ENCODE data around the gene DLX4.

The DLX4 gene

DNA sequence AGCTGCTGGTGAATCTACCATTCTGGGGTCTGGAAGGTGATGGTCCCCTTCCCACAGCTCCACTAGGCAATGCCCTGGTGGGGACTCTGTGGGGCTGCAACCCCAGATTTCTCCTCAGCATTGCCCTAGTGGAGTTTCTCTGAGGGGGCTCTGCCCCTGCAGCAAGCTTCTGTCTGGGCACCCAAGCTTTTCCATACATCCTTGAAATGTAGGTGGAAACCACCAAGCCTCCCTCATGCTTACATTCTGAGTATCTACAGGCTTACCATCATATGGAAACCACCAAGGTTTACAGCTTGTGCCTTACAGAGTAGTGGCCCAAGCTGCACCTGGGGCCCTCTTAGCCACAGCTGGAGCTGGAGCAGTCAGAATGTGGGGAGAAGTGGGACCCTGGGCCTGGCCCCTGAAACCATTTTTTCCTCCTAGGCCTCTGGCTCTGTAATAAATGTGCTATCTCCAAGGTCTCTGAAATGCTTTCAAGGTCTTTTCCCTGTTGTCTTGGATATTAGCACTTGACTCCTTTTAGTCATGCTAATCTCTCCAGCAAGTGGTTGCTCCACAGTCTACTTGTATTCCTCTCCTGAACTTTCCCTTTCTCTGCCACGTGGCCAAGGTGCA is 45.6 kb downstream of the DLX4 start:
- no peaks in the 10 kb centered on the region for H3K27me3 ChIP-seq
- 0 out of 20 replicates have a peak overlapping the region, but pooled peaks of 1 of the 10 experiments have one; percentile 7 for H3K4me3 ChIP-seq
- H4K20me1 ChIP-seq = no peaks in the 10 kb centered on the region; a peak in 1 of 22 replicates
- peaks cover 0 to 8% (median 0%) of the 10 kb centered on the region in 11 experiments; a peak in 2 of 22 replicates for H3K36me3 ChIP-seq
- peaks cover 35 to 51% (median 44%) of the 10 kb centered on the region in 11 experiments for H3K9me3 ChIP-seq (replicated peaks in 1 of 11)
- H3K27ac ChIP-seq = no peak overlapping the region
- H3K9ac ChIP-seq = no peak overlapping the region
- no peak for TF ChIP-seq Cebpa-rat (IDR thresholded peaks at IDR 0.05)
- peaks cover 0 to 5% (median 0%) of the 10 kb centered on the region in 10 experiments; a peak in 2 of 20 replicates for H3K4me1 ChIP-seq
- no peak overlapping the region for H3K4me2 ChIP-seq

DNA sequence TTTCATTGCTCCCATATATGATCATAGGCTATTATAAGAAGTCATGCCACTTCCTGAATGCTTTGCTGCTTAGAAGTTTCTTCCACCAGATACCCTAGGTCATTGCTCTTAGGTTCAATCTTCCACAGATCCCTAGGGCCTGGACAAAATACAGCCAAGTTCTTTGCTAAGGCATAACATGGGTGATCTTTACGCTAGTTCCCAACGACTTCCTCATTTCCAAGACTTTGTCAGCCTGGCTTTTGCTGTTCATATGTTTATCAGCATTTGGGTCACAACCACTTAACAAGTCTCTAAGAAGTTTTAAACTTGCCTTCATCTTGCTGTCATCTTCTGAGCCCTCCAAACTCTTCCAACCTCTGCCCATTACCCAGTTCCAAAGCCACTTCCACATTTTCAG is 46.2 kb downstream of the DLX4 start:
- peaks cover 30 to 45% (median 38%) of the 10 kb centered on the region in 11 experiments for H3K9me3 ChIP-seq (replicated peaks in 1 of 11)
- H3K27ac ChIP-seq = no peak overlapping the region
- no peak overlapping the region for H3K4me2 ChIP-seq
- no peak overlapping the region for H3K9ac ChIP-seq
- H3K27me3 ChIP-seq = no peaks in the 10 kb centered on the region
- no peak for TF ChIP-seq Cebpa-rat (IDR thresholded peaks at IDR 0.05)
- peaks cover 0 to 8% (median 0%) of the 10 kb centered on the region in 11 experiments; a peak in 2 of 22 replicates for H3K36me3 ChIP-seq
- H4K20me1 ChIP-seq = no peaks in the 10 kb centered on the region; a peak in 1 of 22 replicates
- H3K4me1 ChIP-seq = peaks cover 0 to 5% (median 0%) of the 10 kb centered on the region in 10 experiments; a peak in 2 of 20 replicates
- no peak overlapping the region for H3K4me3 ChIP-seq

DNA sequence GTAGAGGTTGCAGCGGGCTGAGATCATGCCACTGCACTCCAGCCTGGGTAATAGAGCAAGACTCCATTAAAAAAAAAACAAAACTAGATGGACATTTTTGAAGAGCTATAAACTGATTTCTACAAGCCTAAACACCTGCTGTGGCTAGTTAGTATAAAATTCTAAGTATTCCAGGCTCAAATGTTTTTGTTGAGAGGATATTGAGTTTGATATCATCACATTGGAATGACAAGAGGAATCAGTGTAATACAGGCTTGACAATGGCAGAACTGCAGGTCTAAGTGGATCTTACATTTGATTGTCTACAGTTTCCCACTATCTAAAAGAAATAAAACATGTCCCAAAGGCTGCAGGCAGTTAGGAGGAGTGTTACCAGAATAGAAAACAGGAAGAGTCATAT is 49.9 kb downstream of the DLX4 start:
- H4K20me1 ChIP-seq = no peaks in the 10 kb centered on the region; a peak in 2 of 22 replicates
- no peak overlapping the region for H3K9ac ChIP-seq
- no peak overlapping the region for H3K4me3 ChIP-seq
- peaks cover 0 to 7% (median 0%) of the 10 kb centered on the region in 11 experiments; a peak in 2 of 22 replicates for H3K36me3 ChIP-seq
- H3K9me3 ChIP-seq (replicated peaks in 1 of 11) = peaks cover 10 to 20% (median 15%) of the 10 kb centered on the region in 11 experiments
- H3K4me2 ChIP-seq = peak overlapping the region in 2 of 11 experiments; percentile 21 to 22; a peak in 4 of 22 replicates
- no peak for TF ChIP-seq Cebpa-rat (IDR thresholded peaks at IDR 0.05)
- peaks cover 0 to 4% (median 0%) of the 10 kb centered on the region in 11 experiments; a peak in 4 of 22 replicates for H3K27me3 ChIP-seq
- no peak overlapping the region for H3K27ac ChIP-seq
- H3K4me1 ChIP-seq = peaks cover 0 to 13% (median 2%) of the 10 kb centered on the region in 10 experiments; a peak in 6 of 20 replicates

- H3K36me3 ChIP-seq = no peaks in the 10 kb centered on the region
- peaks cover 0 to 2% (median 0%) of the 10 kb centered on the region in 11 experiments; a peak in 3 of 22 replicates for H4K20me1 ChIP-seq
- H3K4me3 ChIP-seq = no peak overlapping the region
- H3K4me1 ChIP-seq = peaks cover 0 to 13% (median 2%) of the 10 kb centered on the region in 10 experiments; a peak in 6 of 20 replicates
- H3K4me2 ChIP-seq = peak overlapping the region in 2 of 11 experiments; percentile 19 to 38; a peak in 2 of 22 replicates
- peaks cover 0 to 9% (median 5%) of the 10 kb centered on the region in 11 experiments; a peak in 18 of 22 replicates for H3K27me3 ChIP-seq
- H3K9me3 ChIP-seq (replicated peaks in 1 of 11) = no peaks in the 10 kb centered on the region; a peak in 3 of 22 replicates
- H3K27ac ChIP-seq = no peak overlapping the region
- no peak overlapping the region for H3K9ac ChIP-seq
- TF ChIP-seq Cebpa-rat (IDR thresholded peaks at IDR 0.05) = no peak
Measured at GRCh38 chr17:50020841-50021599, 52.0 kb downstream of the DLX4 start.

- Histone ChIP-seq H3K27me3 (peaks cover 0 to 16% (median 12%) of the 10 kb centered on the region in 11 experiments; a peak in 19 of 22 replicates), H3K27ac (no peak overlapping the region), H3K4me1 (peaks cover 0 to 13% (median 3%) of the 10 kb centered on the region in 10 experiments; a peak in 14 of 20 replicates), H4K20me1 (peaks cover 0 to 10% (median 0%) of the 10 kb centered on the region in 11 experiments; a peak in 5 of 22 replicates), H3K9ac (no peak overlapping the region), H3K36me3 (no peaks in the 10 kb centered on the region), H3K9me3 (replicated peaks in 1 of 11) (no peaks in the 10 kb centered on the region; a peak in 3 of 22 replicates), H3K4me3 (no peak overlapping the region), H3K4me2 (peak overlapping the region in 1 of 11 experiments; percentile 38; a peak in 1 of 22 replicates)
- TF ChIP-seq Cebpa-rat (IDR thresholded peaks at IDR 0.05) = no peak
Measured at GRCh38 chr17:50021681-50022370, 52.8 kb downstream of the DLX4 start.

DNA sequence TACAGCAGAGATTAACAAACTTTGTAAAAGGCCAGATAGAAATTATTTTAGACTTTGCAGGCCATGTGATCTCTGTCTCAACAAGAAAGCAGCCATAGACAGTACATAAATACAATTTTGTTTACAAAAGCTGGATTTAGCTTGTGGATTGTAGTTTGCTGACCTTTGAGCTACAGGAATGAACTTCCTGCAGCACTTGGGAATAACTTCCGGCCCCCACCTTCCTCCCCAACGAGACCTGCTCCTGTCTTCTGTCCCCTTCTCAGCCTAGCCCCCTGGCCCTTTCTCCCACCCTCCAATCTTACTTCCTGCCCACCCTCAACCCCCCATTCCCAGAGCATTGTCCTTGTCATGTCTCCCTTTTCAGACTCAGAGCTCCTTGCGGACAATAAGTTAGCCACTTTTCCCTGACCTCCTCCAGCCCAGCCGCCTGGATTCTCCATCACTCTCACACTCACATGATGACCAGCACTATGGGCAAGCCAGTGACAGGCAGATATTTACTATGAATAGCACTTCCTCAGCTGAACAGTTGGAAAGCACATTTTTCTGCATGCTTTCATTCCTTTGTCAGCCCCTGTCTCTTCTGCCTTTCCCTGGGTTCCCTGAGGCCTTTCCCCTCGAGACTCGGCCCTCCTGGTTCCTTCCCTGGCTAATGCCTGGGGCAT is 53.6 kb downstream of the DLX4 start:
- Histone ChIP-seq H3K4me3 (no peak overlapping the region), H3K9ac (no peak overlapping the region), H3K27me3 (peaks cover 0 to 22% (median 17%) of the 10 kb centered on the region in 11 experiments; a peak in 19 of 22 replicates), H3K36me3 (no peaks in the 10 kb centered on the region), H4K20me1 (peaks cover 0 to 18% (median 7%) of the 10 kb centered on the region in 11 experiments; a peak in 8 of 22 replicates), H3K4me1 (peaks cover 7 to 21% (median 10%) of the 10 kb centered on the region in 10 experiments), H3K9me3 (replicated peaks in 1 of 11) (no peaks in the 10 kb centered on the region; a peak in 3 of 22 replicates), H3K4me2 (no peak overlapping the region), H3K27ac (no peak overlapping the region)
- TF ChIP-seq Cebpa-rat (IDR thresholded peaks at IDR 0.05) = no peak

DNA sequence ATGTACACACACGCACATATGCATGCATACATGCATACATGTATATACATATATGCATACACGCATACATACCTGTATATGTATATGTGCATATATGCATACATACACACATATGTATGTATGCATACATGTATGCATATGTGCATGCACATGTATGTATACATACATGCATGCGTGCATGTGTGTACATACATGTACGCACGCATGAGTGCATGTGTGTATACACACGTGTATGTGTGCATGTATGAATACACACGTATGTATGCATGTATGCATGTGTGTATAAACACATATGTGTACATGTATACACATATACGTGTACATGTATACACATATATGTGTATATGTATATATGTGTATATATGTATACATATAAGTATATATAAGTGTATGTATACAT is 54.5 kb downstream of the DLX4 start:
- peaks cover 0 to 25% (median 10%) of the 10 kb centered on the region in 11 experiments; a peak in 8 of 22 replicates for H4K20me1 ChIP-seq
- no peak overlapping the region for H3K9ac ChIP-seq
- no peaks in the 10 kb centered on the region; a peak in 3 of 22 replicates for H3K9me3 ChIP-seq (replicated peaks in 1 of 11)
- H3K4me1 ChIP-seq = peaks cover 17 to 30% (median 20%) of the 10 kb centered on the region in 10 experiments
- no peak overlapping the region for H3K4me2 ChIP-seq
- no peak overlapping the region for H3K27ac ChIP-seq
- no peak for TF ChIP-seq Cebpa-rat (IDR thresholded peaks at IDR 0.05)
- peaks cover 0 to 32% (median 26%) of the 10 kb centered on the region in 11 experiments; a peak in 19 of 22 replicates for H3K27me3 ChIP-seq
- no peaks in the 10 kb centered on the region for H3K36me3 ChIP-seq
- H3K4me3 ChIP-seq = no peak overlapping the region
